Thyroid gland (tissue), 4 donors: ENCODE measurements around the gene YTHDF2.

ENCODE experiments used
- POLR2A ChIP-seq, 2 donors: fragments of 450-650 bp; IDR thresholded peaks; one replicate each; pipeline ENCODE4 v1.6.1; 2017; ENCODE audit warnings: antibody characterized with exemption in 2 of 2, mild to moderate bottlenecking in 2 of 2, moderate library complexity in 1 of 2
- TF ChIP-seq, protein P1 (sequence below), 6 experiments: fragments of 200-600 bp in 3 of 6; fragments of 450-650 bp in 3 of 6; sonication (generic) in 3 of 6; IDR thresholded peaks; one replicate each; pipeline ENCODE4 v1.5.1; 2016 to 2019; ENCODE audit warnings: antibody characterized with exemption in 6 of 6, mild to moderate bottlenecking in 2 of 6, inconsistent platforms in 1 of 6, moderate library complexity in 1 of 6

GRCh38 chr1:28811766-28812668 lies 75.3 kb downstream of the YTHDF2 start, which contains the start of gene OPRD1:
- TF ChIP-seq POLR2A (IDR thresholded peaks at IDR 0.05), result no peak
- TF ChIP-seq, protein P1, sequence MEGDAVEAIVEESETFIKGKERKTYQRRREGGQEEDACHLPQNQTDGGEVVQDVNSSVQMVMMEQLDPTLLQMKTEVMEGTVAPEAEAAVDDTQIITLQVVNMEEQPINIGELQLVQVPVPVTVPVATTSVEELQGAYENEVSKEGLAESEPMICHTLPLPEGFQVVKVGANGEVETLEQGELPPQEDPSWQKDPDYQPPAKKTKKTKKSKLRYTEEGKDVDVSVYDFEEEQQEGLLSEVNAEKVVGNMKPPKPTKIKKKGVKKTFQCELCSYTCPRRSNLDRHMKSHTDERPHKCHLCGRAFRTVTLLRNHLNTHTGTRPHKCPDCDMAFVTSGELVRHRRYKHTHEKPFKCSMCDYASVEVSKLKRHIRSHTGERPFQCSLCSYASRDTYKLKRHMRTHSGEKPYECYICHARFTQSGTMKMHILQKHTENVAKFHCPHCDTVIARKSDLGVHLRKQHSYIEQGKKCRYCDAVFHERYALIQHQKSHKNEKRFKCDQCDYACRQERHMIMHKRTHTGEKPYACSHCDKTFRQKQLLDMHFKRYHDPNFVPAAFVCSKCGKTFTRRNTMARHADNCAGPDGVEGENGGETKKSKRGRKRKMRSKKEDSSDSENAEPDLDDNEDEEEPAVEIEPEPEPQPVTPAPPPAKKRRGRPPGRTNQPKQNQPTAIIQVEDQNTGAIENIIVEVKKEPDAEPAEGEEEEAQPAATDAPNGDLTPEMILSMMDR (IDR thresholded peaks at IDR 0.05), result no peak
